ENCODE results near the gene TEKT3.

DNA sequence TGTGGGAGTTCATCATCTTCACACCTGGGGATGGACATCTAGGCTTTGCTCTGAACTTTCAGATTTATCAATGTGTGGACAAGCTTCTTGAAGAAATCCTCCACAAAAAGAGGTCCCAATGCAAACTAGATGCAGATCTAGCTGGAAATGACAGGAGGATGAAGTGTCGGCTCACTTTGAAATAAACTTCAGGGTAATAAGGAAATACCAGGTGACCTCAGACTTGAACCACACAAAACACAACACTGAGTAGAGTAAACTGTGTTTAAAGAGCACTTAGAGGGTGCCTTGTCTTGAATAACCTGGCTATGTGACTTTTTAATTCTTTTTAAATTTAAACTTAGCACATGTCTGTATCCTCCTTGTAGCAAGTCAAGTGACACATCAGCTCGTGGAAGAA is 27.2 kb upstream of the TEKT3 start:
- TF ChIP-seq, protein P1, sequence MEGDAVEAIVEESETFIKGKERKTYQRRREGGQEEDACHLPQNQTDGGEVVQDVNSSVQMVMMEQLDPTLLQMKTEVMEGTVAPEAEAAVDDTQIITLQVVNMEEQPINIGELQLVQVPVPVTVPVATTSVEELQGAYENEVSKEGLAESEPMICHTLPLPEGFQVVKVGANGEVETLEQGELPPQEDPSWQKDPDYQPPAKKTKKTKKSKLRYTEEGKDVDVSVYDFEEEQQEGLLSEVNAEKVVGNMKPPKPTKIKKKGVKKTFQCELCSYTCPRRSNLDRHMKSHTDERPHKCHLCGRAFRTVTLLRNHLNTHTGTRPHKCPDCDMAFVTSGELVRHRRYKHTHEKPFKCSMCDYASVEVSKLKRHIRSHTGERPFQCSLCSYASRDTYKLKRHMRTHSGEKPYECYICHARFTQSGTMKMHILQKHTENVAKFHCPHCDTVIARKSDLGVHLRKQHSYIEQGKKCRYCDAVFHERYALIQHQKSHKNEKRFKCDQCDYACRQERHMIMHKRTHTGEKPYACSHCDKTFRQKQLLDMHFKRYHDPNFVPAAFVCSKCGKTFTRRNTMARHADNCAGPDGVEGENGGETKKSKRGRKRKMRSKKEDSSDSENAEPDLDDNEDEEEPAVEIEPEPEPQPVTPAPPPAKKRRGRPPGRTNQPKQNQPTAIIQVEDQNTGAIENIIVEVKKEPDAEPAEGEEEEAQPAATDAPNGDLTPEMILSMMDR (IDR thresholded peaks at IDR 0.05) = no peak
- TF ChIP-seq, protein P2, sequence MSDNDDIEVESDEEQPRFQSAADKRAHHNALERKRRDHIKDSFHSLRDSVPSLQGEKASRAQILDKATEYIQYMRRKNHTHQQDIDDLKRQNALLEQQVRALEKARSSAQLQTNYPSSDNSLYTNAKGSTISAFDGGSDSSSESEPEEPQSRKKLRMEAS (IDR thresholded peaks at IDR 0.05; ENCODE audit: low read depth) = no peak
- TF ChIP-seq FOXM1 (IDR thresholded peaks at IDR 0.05; ENCODE audit: low read depth) = no peak
- TF ChIP-seq SIN3A (IDR thresholded peaks at IDR 0.05; ENCODE audit: borderline replicate concordance, low read depth, low read length) = no peak
- TF ChIP-seq, protein P3, sequence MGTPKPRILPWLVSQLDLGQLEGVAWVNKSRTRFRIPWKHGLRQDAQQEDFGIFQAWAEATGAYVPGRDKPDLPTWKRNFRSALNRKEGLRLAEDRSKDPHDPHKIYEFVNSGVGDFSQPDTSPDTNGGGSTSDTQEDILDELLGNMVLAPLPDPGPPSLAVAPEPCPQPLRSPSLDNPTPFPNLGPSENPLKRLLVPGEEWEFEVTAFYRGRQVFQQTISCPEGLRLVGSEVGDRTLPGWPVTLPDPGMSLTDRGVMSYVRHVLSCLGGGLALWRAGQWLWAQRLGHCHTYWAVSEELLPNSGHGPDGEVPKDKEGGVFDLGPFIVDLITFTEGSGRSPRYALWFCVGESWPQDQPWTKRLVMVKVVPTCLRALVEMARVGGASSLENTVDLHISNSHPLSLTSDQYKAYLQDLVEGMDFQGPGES (IDR thresholded peaks at IDR 0.05; ENCODE audit: low read depth, low read length) = no peak

Data from SK-N-SH (cell line).